DMS79 treated with DMSO at 0.1 percent for 48 hours (cell line): ENCODE results near the gene ARHGAP26.

Experiments
- DNase-seq: peaks from one replicate; lab custom pipeline; 2025; lab: John Stamatoyannopoulos, UW

ARHGAP26 gene

DNA sequence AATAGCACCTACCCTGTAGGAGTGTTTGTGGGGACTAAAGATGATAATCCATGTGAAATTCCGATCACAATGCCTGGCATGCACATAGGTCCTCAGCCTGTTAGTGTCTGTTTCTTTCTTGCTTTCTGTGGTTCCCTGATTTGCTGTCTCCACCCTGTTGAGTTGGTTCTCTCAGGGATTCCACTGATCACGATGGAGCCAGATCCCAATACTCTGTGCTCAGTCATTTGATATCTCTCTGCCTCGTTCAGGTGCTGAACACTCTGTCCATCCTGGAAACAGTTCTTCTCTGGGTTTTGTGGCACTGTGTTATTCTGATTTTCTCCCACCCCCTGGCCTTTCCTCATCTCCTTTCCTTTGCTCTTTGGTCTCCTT is 60.8 kb downstream of the ARHGAP26 start:
- no peak for DNase-seq

DNA sequence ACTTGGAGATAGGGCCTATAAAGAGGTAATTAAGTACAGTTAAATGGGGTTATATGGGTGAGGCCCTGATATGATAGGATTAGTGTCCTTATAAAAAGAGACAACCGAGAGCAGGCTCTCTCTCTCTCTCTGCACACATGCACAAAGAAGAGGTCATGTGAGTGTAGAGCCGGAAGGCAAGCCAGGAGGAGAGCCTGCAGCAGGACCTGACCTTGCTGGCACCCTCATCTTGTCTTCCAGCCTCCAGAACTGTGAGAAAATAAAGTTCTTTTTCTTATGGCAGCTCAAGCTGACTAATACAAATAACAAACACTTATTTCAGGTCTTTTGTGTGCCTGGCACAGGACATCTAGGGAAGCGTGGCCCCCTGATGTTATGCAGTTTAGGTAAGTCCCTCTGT is 62.1 kb downstream of the ARHGAP26 start:
- DNase-seq, result no peak

DNA sequence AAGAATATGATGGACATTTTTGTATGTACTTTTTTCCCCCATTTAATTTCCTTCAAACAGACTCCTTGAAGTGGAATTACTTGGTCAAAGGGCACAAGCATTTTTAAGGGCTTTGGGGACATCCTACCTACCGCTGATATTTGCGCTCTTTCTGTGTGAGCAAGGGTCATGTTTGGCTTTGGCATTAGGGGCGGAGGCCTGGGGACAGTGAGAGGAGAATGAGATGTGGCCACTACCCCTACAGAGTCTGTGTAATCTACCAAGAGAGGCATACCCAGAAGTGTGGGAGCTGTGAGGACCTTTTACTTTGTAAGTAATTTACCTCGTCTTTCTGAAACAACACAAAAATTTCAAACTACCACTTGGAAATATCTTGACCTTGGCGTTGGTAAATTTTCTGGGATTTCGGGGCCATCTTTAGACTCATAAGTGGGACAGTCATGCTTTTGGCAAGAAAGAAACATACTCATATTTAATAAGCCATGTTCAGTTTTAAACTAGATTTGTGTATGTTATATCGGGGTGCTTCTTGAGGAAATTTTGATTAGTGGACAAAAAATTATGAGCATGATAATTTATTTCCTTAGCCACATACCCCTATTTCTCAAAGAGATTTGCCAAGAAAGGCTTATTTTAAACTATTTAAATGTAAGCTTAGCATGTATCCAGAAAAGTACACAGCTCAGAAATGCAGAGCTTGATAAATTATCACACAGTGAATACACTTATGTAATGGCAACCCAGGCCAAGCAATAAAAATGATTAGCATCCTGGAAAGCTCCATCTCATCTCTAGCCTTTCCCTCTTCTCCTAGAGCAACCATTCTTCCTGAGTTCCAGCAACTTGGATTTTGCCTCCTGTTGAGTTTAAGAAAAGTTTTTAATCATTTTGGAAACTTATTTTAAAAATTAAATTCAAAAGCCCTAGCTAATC is 63.6 kb downstream of the ARHGAP26 start:
- DNase-seq, result no peak

DNA sequence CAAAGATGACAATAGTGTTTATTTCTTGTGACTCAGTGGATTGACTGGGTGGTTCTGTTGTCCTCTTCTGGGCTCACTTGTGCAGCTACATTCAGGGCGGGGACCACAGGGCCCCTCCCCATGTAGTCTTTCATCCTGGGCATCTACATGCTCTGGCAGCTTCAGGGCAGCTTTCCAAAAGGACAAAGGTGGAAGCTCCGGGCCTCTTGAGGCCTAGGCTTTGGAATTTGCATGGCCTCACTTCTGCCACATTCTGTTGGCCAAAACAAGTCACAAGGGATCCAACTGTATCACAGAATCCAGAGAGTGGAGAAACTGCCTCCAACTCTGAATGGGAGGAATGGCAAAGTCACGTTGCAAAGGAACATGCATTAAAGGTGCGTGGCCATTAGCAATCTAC is 64.3 kb downstream of the ARHGAP26 start:
- DNase-seq, result no peak

DNA sequence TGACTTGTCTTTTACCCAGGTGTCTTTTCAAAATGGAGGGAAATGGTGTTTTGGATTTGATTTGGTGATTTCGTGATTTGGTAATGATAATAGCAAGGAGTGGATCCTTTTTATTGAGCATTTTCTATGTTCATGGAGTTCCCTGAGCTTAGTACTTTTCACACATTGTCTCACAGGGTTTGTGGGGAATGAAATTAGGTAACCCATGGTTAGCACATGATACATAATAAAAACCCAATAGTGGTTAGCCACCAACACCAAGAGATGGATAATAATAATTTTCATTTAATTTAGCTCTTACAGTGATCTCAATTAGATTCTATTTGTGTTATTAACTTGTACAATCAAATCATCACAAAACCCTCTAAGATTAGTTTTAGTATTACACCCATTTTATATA is 65.4 kb downstream of the ARHGAP26 start:
- no peak for DNase-seq

DNA sequence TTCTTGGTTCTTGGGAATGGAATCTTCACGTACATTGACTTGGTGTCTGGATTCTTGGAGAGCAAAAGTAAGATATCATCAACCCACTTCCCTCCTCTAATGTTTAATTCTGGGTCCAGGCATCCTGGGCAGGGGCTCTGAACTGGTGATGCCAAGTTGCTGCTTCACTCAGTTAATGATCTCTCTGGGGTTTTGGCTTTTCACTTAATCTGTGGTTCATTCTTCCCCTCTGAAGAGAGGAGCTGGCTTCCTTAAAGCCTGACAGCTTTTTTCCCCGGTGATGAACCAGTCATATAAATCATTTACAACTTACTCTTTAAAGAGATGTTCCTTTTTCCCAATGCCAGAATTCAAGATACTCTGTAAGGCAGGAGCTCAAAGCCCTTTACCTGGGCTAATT is 65.9 kb downstream of the ARHGAP26 start:
- no peak for DNase-seq

DNA sequence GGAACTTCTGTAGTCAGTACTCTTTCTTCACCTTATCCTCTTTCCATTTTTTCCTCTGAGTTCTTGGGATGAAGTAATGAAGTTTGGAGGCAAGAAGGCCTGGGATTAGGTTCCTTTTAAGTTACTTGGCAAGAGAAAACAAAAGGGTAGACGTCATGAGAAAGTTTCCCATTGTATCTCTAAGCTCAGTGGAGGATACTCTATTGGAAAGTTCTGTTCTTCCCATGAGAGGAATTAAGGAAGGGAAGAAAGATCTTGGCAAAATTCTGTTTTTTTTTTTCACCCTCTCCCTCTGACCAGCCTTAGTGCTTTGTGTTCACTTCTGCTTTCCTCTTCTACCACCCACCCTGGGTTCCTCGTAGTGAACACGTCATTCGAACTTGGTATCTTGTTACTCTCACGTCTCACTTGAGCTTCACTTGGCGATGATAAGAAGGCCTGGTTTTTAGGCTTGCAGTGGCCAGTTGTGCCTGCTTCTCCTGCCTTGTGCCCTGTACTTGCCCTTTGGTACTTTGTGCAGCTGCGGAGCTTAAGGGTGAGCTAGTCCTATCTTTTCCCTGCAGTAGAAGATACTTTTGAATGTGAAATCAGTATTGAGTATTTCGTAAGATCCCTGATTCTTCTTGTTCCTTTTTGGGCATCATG is 67.0 kb downstream of the ARHGAP26 start:
- DNase-seq, result no peak

DNA sequence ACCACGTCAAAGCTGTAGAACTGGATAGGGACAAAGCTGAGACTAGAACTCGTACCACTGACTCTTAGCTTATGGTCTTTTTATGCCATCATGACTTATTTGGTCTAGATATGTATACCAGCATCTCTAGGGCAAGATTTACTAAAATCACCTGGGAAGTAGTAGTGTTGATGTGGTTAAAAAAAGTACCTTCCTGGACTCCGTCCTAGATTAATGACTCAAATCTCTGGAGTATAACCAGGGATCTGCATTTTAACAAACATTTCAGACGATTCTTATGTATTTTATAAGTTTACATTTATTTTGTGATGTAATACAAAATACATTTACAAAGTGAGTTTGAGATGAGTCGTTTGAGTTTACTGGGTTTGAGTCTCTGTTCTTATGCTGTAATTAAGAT is 68.7 kb downstream of the ARHGAP26 start:
- no peak for DNase-seq

DNA sequence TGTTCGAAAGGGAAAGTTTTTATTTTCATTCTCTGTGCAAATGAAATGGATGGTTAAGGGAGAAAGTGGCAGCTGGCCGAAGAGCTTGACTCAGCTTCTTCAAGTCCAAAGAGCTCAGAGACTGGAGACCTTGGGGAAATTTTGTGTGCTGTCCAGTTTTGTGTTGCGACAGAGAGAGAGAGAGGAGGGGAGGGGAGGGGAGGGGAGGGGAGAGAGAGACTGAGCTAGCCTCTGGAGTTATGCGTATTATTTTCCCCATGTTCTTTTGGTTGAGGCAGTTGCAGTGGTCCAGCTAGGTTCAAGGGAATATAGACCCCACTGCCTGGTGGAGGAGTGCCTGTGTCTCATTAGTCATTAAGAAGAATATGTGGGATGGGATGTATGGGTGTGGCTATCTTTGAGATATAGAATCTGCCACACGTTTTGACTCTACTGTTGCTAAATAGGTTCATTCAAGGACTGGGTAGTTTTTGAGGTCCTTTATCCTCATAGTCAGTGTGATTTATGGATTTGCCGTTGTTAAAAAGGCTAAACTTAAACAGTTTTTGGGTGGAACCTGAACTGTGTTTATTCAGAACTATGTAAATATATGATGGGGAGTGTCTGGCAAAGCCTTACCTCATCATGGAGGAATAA is 69.7 kb downstream of the ARHGAP26 start:
- DNase-seq, result no peak

DNA sequence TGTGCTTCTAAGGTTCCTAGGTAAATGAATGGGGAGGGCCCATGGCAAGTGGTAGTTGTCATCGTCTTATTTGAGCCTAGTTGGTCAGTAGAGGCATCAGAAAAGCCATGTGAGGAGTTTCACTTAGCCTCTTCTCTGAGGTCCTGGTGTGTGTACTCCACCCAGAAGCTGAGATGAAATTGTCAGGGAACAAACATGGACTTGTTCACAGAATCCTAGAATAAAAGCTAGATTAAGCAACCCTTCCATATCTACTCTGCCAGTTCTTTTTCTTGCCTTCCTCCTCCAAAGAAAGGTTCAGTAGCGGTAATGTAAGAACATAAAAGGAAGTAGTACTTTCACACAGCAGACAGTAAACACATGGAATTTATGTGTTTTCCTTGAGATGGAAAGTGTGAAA is 70.4 kb downstream of the ARHGAP26 start:
- no peak for DNase-seq

DNA sequence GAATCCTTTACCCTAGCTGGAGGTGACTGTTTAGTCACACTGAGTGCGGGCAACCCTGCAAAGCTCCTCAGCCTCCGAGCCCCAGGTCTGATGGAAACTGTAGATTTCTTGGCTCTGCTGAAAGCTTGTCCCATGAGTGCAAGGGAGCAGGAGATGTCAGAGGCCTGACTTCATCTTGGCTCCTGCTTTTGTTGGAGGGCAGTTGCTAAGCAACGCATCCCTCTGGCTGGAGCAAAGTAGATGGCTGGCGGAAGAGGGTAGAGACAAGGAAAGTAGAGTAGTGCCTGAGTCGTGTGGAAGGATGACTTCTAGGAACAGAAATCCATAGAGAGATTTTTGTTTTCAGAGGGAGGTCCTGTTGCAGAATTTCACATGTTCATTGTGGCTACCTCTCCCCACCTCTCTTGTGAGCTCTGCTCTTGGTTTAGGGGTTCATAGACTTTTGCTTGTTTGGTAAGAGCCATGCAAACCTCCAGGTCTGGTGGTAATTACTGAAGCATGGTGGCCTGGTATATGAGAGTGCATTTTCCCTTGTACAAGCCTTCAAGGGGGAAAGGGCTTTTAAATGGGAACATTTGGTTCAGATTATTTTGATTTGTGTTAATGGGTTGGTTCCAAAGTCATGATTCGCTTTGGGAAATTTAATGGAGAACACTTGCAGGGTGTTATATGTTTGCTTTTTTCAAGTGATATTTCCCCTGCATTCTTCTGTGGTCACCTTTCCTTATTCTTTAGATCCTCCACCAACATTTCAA is 71.5 kb downstream of the ARHGAP26 start:
- DNase-seq, result no peak

DNA sequence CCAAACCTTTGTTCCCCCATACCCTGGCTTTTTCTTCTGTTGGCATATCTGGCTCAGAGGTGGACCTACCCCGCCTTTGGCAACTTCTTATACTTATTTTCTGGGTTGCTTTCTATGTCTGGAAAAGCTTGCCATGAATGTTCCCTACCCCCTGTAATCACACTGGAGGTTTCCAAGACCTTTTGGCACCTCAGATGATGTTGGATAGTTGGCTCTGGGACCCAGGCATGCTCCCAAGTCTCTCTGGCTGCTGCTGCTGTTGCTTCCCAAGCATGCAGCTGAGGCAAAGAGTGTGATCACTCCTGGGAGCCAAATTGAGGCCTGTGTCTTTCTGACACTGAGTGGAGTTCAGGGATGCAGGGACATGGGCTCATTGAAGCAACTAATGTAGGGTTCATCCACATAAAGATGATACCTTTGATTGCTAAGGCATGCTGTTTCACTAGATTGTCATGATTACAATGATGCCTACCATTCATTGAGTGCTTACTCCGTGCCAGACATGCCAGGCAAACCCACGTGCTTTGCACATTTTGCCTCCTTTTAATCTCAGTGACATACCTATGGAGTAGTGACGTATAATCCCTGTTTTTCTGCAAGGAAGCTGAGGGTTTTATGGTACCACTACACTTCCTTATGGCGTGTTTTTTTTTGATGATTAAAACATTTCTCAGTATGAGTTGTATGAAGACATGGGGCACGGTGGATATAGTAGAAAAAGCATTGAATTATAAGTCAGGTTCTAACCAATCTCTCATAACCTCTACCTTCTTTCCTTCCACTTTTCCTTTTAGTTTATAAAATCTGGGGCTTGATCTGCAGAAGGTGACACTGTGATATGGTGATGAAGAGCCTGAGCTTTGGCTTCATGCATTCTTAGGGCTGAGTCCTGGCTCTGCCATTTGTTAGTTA is 73.1 kb downstream of the ARHGAP26 start:
- no peak for DNase-seq

DNA sequence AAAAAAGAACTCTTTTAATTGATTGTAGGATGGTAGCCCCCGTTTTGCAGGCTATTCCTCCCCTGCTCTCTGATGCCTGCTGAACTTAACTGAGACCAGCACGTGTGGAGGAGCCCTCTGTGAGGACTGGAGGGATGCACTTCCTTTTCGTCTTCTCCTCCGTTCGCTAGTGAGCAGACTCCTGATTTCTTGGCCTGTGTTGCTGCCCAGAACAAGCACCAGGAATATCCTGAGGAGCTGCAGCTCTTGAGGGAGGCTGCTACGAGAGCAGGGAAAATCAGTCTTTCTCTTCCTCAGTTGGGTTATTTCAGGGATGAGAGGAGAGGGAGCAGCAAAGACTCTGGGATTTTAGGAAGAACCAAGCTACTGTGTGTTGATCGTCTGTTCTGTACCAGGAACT is 74.7 kb downstream of the ARHGAP26 start:
- DNase-seq, result no peak

DNA sequence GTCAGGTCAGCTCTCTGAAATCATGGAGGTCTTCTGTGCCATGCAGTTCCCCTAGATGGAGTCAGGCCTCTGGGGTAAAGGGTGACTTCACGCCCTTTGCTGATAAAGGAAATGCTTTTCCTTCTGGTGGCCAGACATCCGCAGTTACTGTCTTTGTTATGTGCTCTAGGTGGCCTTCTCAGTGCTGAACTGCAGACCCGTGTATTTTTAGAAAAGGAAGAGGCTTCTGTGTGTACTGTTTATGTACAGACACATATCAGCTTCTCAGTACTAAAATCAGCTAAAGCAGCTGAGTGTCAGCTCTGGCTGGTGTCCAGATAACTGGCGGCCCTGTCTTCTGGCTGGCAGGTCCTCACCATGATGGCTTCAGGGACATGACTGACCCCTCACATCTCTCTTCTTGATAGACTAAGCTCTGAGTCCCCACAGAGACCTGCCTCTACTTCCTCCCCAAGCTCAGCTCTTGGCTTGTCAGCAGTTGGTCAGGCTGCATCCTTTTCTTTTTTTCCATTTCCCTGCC is 75.3 kb downstream of the ARHGAP26 start:
- DNase-seq, result no peak

DNA sequence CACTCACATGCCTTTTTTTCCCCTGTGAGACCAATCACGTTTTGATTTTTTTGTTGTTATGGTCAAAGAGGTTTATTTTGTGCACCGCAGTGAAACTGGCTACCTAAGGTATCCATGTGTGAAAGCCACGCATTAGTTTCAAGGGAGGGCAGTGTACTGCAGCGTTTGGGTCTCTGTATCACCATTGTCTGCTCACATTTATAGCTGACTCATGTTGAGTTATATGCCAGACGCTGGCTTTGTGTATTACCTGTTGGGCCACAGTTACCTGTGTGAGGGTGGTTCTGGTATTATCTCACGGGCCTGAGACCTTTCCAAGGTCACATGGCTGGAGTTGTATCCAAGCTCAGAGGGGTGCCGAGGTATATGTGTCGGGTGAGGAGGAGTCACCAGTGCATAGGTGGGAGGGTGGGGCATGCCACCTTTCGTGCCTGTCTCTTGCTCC is 75.8 kb downstream of the ARHGAP26 start:
- no peak for DNase-seq

DNA sequence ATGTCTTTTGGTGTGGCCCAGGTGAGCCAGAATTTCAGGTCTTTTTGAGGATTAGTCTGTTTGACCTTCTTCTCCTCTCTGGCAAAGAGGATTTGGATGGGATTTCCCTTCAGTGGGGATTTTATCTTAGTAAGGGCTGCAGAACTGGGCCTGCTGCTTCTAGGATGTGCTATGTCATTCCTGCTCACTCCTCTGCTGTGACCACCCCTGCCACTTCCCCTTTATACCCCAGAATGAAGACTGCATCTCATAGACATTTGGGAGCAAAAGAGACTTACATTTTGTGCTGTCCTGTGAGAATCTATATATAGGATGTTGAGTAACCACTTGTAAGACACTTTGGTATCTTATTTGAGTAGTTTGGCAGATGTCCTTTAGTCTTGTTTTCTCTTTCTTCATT is 76.2 kb downstream of the ARHGAP26 start:
- DNase-seq, result no peak

DNA sequence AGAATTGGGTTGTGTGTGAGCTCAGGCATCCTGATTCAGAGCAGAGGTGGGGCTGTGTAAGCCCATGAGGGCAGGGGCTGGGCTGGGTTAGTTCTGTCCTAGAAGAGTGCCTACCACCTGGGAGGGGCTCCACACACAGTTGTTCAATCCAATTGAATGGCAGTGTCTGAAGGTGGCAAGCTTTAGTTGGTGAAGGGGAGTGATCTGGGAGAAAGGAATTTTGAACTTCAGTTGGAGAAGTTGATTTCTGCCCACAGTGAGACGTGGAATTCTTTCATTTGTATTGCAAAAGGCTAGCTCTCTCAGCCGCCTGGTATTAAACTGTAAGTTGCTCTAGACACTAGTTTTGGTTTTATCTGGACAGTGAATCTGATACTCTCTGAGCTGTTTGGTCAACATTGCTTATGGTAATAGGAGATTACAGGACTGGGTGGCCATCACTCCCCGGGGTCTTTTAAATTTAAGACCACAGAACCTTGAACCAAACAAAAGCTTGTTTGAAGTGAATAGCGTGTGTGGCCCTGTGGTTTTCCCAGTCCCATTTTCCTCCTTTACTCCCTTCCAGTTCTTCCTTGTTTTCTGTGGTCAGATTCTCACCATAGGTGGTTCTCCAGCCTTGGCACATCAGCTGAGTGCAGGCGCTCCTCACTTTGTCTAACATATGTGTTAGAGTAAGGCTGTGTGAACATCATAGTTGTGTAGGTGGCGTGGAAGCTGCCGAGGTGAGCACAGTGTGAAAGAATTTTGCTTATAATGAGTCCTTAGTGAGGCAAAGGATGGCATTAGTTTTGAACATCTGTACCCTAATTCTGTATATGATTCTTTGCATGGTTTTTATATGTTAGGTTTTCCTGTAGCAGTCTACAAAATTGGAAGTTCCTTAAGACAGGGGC is 78.0 kb downstream of the ARHGAP26 start:
- DNase-seq, result no peak

DNA sequence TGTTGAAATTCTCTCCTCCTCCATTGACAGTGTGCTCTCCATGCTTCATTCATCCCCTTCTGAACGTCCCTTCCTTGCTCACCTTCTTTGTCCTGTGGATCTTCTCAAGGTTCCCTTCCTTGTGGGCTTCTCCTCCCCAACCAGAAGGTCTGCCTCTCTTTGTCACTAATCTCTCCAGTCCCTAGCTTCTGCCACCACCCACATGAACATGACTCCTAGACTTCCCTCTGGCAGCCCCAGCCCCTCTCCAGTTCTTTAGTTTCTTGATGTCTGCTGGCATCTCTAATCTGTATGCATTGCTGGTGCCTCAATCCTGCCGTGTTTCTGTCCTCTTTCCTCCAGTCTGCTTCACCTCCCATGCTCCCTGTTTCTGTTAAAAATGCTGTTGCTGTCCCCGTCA is 79.3 kb downstream of the ARHGAP26 start:
- DNase-seq, result no peak

DNA sequence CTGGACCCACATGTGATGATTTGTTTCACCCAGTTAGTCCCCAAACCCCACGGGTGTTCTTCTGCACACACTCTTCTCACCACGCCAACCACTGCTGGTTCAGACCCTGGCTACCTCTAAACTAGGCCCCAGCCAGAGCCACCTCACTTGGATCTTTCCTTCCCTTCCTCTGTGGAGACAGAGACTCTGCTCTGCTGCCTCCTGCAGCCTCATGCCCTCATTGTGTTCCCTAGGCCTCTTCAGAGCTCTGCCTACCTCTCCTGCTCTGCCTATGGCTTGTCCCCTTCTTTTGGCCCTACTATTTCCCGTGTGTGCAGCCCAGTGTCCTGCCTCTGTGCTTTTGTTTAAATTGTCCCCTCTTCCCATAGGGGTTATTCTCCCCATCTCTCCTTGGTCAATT is 79.7 kb downstream of the ARHGAP26 start:
- DNase-seq, result no peak

DNA sequence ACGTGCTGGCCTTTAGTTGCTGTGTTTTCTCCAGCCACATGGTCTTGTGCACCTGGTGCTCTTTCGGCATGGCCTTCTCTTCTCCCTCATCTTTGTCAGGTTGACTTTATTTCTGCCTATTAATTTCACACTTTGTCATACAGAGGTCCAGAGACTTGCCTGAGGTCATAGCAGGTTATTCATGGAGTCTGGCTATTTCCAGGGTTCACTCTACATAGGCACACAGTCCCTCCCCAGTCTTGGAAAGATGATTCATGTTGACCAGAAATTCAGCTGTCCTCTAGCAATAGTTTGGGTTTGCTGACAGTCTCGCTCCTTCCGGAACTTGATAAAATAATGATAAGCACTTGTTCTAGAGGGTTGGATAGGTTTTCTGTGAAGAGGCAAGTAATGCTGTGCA is 81.6 kb downstream of the ARHGAP26 start:
- DNase-seq, result no peak
